Stimulated activated CD4-positive, alpha-beta T cell treated with anti-CD3 and anti-CD28 coated beads, Interleukin-15, amount 100 ng/mL, for 48 hours (primary cell): ENCODE measurements around the gene SCN2A.

Experiments used
- DNase-seq, 2 donors: peaks; one replicate each; pipeline ENCODE4 v3.0.0-alpha.2; 2020; ENCODE audit warnings: low read depth in 2 of 2

SCN2A gene

GRCh38 chr2:165417009-165417408, 177.8 kb downstream of the SCN2A start:
- DNase-seq, result no peak

DNA sequence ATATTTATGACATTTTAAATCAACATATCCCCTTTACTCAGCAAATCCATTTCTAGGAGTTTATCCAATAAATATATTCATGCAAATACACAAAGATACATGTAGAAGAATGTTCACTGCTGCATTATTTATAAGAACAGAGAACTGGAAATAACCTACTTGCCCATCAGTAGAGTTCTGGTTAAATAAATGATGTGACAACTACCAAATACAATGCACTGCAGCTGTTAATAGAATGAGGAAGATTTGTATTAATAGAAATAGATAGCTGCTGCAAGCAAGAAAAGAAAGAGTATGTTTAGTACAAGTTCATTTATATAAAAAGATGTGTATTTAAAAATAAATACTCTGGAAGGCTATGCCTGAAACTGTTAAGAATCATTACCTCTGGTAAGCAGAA, 181.0 kb downstream of the SCN2A start:
- DNase-seq, result no peak

- DNase-seq, result no peak
Measured at GRCh38 chr2:165423081-165423480, 183.9 kb downstream of the SCN2A start.

GRCh38 chr2:165425556-165425955, 186.3 kb downstream of the SCN2A start:
- no peak for DNase-seq

GRCh38 chr2:165427686-165428085, 188.5 kb downstream of the SCN2A start:
- DNase-seq, result no peak

DNA sequence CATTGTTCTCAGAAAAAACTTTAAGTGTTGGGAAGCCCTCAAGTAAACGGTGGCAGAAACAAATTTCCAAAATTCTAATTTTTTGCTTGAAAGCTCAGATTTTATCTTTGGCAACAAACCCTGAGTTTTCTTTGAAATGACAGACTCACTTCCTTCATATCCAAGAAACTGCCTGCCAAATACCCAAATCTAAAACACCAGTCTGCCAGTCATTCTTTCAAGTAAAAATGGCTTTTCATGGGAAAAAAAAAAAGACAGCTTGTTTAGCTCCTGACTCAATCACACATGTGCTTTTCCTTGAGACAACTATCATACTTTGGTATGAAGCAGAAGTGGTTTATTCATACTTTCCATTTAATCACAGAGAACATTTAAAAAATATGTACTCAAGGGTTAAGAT, 189.7 kb downstream of the SCN2A start:
- DNase-seq, result no peak

DNA sequence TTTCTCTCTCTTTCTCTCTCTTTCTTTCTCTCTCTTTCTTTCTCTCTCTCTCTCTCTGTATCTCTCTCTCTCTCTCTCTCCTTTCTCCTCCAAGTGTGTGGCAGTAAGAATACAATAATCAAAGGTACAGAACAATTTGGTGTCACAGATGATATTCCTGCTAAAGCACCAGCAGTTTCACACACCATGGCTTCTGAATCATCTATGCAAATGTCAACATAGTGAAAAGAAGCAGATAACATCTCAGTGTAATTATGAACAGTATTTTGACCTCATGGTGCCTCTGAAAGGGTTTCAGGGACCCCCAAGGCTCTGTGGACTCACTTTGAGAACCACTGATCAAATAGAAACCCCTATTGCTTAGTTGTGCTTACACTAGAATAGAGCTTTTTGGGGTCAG, 191.8 kb downstream of the SCN2A start:
- DNase-seq, result no peak

GRCh38 chr2:165432234-165432966, 193.2 kb downstream of the SCN2A start:
- DNase-seq, result no peak

GRCh38 chr2:165434865-165435496, 195.8 kb downstream of the SCN2A start:
- DNase-seq, result no peak

GRCh38 chr2:165435611-165436010, 196.4 kb downstream of the SCN2A start:
- DNase-seq, result no peak

GRCh38 chr2:165436559-165436958, 197.3 kb downstream of the SCN2A start:
- no peak for DNase-seq

DNA sequence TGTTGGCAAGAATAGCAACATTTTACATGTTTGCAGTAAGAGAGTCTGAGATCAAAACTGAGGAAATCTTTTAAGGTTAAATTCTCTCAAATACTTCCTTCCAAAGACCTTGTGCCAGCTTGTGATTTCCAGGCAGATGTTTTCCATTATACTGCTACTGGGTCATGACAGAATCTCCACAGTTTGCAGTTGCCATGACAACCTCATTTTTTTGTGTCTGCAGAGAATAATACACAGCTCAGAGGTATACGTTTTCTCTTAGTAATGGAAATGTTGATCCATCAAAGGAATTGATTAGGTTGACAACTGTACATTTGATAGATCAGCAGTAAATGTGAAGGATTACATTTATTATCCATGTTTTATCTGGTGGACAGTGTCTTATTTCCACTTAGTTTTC, 201.2 kb downstream of the SCN2A start:
- DNase-seq, result no peak
